RWPE1 (cell line): ENCODE results near the gene CXCL3.
"Not testable (repeated sequence)": the region's sequence is repeated elsewhere in the genome, so short reads cannot be mapped to it uniquely, and the experiment has no call there.

Source experiments
- CTCF ChIA-PET: fragments of 350-600 bp; sonication (Branson Sonifier 250); formaldehyde crosslinking; extraction: SDS; loops from one replicate; lab custom pipeline; 2021; lab: Yijun Ruan, JAX
- POLR2A ChIA-PET: fragments of 400-600 bp; formaldehyde crosslinking; extraction: SDS; loops from one replicate; lab custom pipeline; 2020; ENCODE audit warnings: antibody characterized with exemption; ENCODE audit not compliant: low non-redundant PET; lab: Yijun Ruan, JAX
- DNase-seq: peaks from one replicate; pipeline ENCODE4 v3.0.0; 2012; ENCODE audit warnings: low spot score
- H3K27ac ChIP-seq: fragments of 450-650 bp; 2 replicates; pipeline ENCODE4 v1.5.1; 2017
- TF ChIP-seq, protein P1 (sequence below): fragments of 450-650 bp; conservative IDR thresholded peaks from 2 replicates; pipeline ENCODE4 v1.5.1; 2017; ENCODE audit warnings: low read depth, mild to moderate bottlenecking

Gene CXCL3

DNA sequence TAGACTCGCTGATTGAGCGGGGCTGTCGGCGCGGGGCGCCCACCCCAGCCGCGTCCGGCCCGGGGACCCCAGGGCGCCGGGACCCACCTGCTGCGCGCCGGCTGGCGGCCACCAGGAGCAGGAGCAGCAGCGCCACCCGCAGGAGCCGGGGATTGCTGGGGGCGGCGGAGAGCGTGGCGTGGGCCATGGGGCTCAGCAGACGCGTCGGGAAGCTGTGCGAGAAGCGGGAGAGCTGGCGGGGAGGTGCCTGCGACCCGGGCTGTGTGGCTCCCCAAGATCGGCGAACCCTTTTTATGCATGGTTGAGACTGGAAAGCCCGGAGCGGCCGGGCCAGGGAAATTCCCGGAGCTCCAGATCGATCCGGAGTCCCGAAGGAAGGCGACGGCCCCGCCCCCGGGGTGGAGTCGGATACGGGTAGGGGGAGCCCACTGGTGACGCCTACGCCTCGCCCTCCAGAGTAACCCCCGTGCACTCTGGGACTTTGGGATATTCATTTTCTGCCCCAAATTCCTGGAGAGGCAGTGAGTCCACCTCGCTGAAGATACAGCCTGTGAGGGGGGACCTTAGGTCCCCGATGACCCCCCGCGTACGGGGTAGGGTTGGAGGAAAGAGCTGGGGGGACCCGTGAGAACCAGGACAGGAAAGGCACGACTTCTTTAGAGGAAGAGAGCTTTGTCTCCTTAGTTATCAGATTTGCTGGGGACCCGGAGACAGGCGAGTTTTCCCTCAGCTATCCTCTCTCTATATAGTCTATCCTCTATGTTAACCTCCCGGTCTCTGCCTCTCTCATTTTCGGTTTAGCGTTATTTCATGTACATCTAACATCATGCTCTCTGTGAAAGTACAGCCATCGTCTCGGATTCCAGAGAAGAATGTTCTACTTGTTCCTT, at the start of gene CXCL3:
Gene CXCL3, minus strand, starts transcription at position 265 of the 890 bp plus-strand sequence. Its CDS starts 78 bp downstream, at position 187.
- TF ChIP-seq, protein P1, sequence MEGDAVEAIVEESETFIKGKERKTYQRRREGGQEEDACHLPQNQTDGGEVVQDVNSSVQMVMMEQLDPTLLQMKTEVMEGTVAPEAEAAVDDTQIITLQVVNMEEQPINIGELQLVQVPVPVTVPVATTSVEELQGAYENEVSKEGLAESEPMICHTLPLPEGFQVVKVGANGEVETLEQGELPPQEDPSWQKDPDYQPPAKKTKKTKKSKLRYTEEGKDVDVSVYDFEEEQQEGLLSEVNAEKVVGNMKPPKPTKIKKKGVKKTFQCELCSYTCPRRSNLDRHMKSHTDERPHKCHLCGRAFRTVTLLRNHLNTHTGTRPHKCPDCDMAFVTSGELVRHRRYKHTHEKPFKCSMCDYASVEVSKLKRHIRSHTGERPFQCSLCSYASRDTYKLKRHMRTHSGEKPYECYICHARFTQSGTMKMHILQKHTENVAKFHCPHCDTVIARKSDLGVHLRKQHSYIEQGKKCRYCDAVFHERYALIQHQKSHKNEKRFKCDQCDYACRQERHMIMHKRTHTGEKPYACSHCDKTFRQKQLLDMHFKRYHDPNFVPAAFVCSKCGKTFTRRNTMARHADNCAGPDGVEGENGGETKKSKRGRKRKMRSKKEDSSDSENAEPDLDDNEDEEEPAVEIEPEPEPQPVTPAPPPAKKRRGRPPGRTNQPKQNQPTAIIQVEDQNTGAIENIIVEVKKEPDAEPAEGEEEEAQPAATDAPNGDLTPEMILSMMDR: peak; percentile 79
- H3K27ac ChIP-seq: peak within 1 kb of the TSS; percentile 78
- peak; percentile 62 for DNase-seq
- ChIA-PET CTCF (interaction anchor here (0.5 to 1.5 kb wide), 10 partner anchors 11 to 696 kb away, joined by 3 to 7 read pairs (median 3); partner anchors contain the start of genes CXCL1 and CXCL2), POLR2A (interaction anchor here (1.4 kb wide), 1 partner anchor 70 kb away, joined by 3 read pairs; no protein-coding TSS in a partner anchor)

DNA sequence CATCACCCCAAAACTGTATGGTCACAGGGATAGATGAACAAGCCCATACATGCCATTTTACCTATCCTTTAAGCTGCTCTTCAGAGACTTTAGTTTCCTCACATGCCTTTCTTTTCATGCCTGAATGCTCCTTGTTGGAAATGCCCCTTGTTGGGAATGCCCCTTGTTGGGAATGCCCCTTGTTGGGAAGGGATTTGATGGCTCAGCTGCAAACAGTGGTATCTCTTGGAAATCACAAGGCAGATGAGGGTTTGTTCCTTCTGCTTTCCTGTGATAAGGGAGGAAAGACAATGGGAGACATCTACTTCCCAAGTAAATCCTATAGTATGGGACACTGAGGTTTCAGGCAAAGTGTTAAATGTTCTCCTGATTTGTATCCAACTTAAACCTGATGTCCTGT, 49.0 kb upstream of the CXCL3 start:
- CTCF ChIA-PET: interaction anchor here (0.6 kb wide), 1 partner anchor 219 kb away, joined by 4 read pairs; no protein-coding TSS in a partner anchor
- POLR2A ChIA-PET: interaction anchor here (0.7 kb wide), 1 partner anchor 233 kb away, joined by 5 read pairs; no protein-coding TSS in a partner anchor
- no peak for DNase-seq
- TF ChIP-seq, protein P1: no peak
- H3K27ac ChIP-seq: no peak overlapping the region

DNA sequence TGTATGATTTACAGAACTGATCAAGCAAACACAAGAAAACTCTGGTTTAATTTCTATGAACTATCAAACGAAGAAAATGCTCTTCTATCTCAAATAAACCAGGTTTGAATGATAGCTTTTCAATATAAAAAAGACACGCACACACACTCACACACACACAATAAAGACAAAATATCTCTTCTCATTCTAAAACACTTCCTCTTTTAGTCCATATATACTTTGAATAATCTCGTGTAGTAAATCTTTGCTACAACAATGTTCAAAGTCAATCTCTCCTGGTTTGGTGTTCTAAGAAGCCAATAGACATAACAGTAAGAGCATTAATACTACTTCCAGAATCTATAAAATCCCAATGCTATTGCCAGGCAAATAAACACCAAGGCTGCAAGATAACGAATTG, 47.2 kb upstream of the CXCL3 start:
- POLR2A ChIA-PET: no interaction called here
- no peak for DNase-seq
- TF ChIP-seq, protein P1: no peak
- H3K27ac ChIP-seq: no peak overlapping the region
- CTCF ChIA-PET: no interaction called here

DNA sequence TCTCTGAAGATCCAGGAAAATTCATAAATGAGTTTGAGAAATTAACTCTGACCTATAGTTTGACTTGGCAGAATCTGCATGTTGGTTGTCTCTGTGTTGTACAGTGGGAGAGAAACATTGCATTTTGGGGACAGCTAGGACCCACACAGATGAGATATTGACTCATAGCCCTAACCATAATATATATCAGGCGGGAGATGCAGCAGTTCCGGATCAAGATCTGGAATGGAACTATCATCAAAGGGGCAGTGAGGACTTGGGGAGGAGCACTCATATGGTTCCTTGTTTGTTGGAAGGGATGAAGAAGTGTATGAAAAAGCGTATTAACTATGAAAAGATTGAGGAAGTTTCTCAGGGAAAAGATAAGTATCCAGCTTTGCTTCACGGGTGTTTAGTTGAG, 46.5 kb upstream of the CXCL3 start:
- ChIA-PET CTCF (no interaction called here), POLR2A (no interaction called here)
- DNase-seq: no peak
- no peak overlapping the region for H3K27ac ChIP-seq
- TF ChIP-seq, protein P1: no peak

DNA sequence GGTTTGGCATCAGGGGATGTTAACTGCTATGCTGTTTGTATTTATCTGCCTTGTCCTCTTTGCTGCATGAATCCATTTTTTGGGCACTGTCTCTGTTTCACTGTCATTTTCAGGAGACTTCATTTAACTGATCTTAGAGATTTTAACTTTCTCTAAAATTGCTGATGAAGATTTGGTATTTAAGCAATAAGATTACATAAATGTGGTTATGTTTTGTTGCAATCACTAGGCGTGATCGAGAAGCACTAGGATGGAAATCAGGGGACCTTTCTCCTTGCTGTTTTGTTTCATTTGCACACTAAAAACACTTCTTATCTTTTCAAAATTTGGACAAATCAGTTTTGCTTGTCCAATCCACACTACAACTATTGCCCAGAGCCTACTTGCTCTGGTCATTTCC, 45.1 kb upstream of the CXCL3 start:
- ChIA-PET POLR2A (no interaction called here), CTCF (interaction anchor here (0.7 kb wide), 1 partner anchor 965 kb away, joined by 3 read pairs; no protein-coding TSS in a partner anchor)
- TF ChIP-seq, protein P1: no peak
- no peak for DNase-seq
- no peak overlapping the region for H3K27ac ChIP-seq

DNA sequence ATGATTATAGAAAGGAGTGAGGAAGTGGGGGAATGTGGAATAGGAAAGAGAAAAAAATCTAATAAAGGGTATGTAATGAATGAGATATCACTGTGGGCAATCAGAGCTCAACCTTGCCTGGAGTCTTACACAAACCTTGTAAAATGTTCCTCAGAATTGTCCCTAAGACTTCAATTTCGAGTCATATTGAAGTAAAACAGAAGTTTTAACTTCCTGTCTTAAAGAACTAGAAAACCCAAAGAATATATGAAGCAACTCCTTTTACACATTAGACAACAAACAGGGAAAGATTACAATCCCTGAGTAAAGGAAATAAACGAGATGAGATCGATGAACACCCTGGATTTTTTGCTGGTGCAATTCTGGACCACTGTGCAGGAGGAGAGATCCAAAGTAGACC, 42.5 kb upstream of the CXCL3 start:
- POLR2A ChIA-PET: no interaction called here
- H3K27ac ChIP-seq: no peak overlapping the region
- TF ChIP-seq, protein P1: no peak
- DNase-seq: no peak
- CTCF ChIA-PET: no interaction called here

DNA sequence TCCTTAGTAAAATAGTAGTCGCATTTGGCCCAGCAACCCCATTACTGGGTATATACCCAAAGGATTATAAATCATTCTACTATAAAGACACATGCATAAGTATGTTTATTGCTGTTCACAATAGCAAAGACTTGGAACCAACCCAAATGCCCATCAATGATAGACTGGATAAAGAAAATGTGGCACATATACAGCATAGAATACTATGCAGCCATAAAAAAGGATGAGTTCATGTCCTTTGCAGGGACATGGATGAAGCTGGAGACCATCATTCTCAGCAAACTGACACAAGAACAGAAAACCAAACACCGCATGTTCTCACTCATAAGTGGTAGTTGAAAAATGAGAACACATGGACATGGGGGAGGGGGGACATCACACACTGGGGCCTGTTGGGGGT, 41.9 kb upstream of the CXCL3 start:
- DNase-seq, H3K27ac ChIP-seq, CTCF ChIA-PET, POLR2A ChIA-PET: not testable (repeated sequence)

DNA sequence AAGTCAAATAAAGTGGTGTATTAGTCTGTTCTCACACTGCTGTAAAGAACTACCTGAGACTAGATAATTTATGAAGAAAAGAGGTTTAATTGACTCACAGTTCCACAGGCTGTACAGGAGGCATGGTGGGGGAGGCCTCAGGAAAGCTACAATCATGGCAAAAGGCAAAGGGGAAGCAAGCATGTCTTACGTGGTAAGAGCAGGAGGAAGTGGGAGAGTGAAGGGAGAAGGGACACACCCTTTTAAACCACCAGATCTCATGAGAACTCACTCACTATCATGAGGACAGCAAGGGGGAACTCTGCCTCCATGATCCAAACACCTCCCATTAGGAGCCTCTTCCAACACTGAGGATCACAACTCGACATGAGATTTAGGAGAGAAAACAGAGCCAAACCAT, 40.5 kb upstream of the CXCL3 start:
- DNase-seq, CTCF ChIA-PET, H3K27ac ChIP-seq, POLR2A ChIA-PET: not testable (repeated sequence)
